HPDE6-E6E7 (cell line): ENCODE measurements around the gene ERCC1.

Experiments
- DNase-seq: peaks from one replicate; pipeline ENCODE4 v3.0.0; 2011; ENCODE audit warnings: missing footprints; ENCODE audit errors: extremely low spot score

ERCC1 gene

DNA sequence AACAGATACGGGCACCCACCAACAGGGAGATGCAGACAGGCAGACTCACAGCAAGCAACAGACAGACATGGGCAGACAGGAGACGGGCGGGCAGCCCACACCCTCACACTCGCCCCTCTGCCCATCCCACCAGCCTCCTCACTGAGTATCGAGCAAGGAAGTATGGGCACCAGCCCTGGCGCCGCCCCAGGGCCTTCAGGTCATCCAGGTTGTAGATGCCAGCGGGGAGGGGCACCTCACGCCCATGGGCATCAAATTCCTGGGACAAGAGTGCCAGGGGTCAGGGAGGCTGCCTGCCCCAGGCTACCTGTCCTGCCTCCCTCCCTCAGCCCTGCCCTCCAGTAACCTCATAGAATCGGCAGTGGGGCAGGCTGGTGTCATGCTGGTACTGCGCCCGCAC, 59.0 kb downstream of the ERCC1 start:
- DNase-seq: no peak

DNA sequence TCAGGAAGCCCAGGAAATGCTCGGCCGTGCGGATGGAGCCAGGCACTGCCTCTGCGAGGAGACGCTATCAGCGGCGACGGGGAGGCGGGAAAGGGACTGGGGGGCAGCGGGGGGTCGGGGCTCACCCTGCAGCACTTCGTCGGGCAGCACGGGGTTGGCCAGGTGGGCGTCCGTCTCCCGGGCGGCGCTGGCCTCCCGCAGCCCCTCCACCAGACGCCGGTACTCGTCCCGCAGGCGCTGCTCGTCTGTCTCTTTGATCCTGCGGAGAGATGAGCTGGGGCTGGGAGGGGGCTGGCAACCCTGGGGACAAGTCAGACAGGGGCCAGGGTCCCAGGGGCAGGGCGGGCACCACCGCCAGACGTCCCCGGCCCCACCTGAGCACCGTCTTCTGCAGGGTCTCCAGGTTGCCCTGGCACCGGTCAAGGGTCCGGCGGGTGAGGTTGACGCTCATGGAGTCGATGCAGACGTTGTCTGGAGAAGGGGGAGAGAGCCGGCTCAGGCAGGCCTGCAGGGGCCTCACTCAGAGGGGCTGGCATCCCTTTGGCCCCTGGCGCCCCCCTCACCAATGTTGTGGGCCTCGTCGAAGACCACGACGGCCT, 59.8 kb downstream of the ERCC1 start:
- no peak for DNase-seq

GRCh38 chr19:45362291-45362690, 61.4 kb downstream of the ERCC1 start:
- no peak for DNase-seq

DNA sequence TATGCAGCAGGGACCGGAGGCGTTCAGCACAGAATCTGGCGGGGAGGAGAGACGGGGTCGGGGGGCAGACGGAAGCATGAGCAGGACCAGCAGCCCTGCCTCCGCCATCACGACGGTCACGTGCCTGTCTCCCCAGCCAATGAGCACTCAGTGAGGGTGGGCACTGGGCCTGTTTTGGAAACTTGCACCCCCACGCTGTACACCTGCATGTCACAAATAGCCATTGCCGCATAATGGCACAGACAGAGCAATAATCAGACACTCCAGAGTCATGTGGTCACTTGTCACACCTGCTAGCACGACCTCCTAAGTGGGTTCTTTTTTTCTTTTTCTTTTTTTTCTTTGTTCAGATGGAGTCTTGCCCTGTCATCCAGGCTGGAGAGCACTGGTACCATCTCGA, 62.1 kb downstream of the ERCC1 start:
- DNase-seq: no peak

- no peak for DNase-seq
Observed at GRCh38 chr19:45358213-45358792, 65.4 kb downstream of the ERCC1 start.

DNA sequence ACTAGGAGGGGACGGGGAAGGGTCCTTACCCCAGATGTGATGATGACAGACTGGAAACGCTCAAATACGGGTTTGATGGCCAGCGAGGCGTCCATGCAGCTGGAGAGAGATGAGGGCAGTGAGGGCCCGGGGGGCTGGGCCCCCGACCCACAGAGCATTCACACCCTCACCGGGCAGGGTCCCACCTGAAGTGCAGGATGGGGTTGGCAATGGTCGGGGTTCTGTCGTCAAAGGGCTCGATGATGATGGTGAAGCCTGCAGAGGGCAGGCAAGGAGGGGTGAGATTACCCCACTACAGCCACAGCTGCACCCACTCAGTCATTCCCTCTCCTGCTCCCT, 66.3 kb downstream of the ERCC1 start:
- no peak for DNase-seq
